ENCODE measurements around the gene PJA1.

Gene PJA1

GRCh38 chrX:69131886-69132285 is 33.4 kb downstream of the PJA1 start:
- no peak for TF ChIP-seq CTCF (conservative IDR thresholded peaks at IDR 0.05)
- no peak overlapping the region for H3K27ac ChIP-seq

GRCh38 chrX:69130439-69130838 is 34.8 kb downstream of the PJA1 start:
- TF ChIP-seq CTCF (conservative IDR thresholded peaks at IDR 0.05), result no peak
- H3K27ac ChIP-seq, result no peak overlapping the region

GRCh38 chrX:69128588-69128987 is 36.7 kb downstream of the PJA1 start:
- no peak for TF ChIP-seq CTCF (conservative IDR thresholded peaks at IDR 0.05)
- no peak overlapping the region for H3K27ac ChIP-seq

- TF ChIP-seq CTCF (conservative IDR thresholded peaks at IDR 0.05), result no peak
Measured at GRCh38 chrX:69127466-69127865, 37.8 kb downstream of the PJA1 start.

GRCh38 chrX:69126642-69127041 is 38.6 kb downstream of the PJA1 start:
- no peak overlapping the region for H3K27ac ChIP-seq
- TF ChIP-seq CTCF (conservative IDR thresholded peaks at IDR 0.05), result no peak

More at GRCh38 chrX:69127466-69127865, 37.8 kb downstream of the PJA1 start:
- no peak overlapping the region for H3K27ac ChIP-seq

GRCh38 chrX:69125094-69125493 is 40.2 kb downstream of the PJA1 start:
- TF ChIP-seq CTCF (conservative IDR thresholded peaks at IDR 0.05), result no peak
- H3K27ac ChIP-seq, result no peak overlapping the region

GRCh38 chrX:69124108-69124507 is 41.1 kb downstream of the PJA1 start:
- no peak for TF ChIP-seq CTCF (conservative IDR thresholded peaks at IDR 0.05)
- H3K27ac ChIP-seq, result no peak overlapping the region

GRCh38 chrX:69123481-69123880 is 41.8 kb downstream of the PJA1 start:
- TF ChIP-seq CTCF (conservative IDR thresholded peaks at IDR 0.05), result no peak

More at GRCh38 chrX:69123481-69123880, 41.8 kb downstream of the PJA1 start:
- no peak overlapping the region for H3K27ac ChIP-seq

Measured in VCaP (cell line).